ENCODE results near the gene SLC6A12. TPM values are rescaled to one million over a fixed set of nuclear protein-coding genes. Genes with fewer than 3 reads are reported as not detected.

The SLC6A12 gene
- total RNA-seq, 1 experiment from 2014 or later: not detected

DNA sequence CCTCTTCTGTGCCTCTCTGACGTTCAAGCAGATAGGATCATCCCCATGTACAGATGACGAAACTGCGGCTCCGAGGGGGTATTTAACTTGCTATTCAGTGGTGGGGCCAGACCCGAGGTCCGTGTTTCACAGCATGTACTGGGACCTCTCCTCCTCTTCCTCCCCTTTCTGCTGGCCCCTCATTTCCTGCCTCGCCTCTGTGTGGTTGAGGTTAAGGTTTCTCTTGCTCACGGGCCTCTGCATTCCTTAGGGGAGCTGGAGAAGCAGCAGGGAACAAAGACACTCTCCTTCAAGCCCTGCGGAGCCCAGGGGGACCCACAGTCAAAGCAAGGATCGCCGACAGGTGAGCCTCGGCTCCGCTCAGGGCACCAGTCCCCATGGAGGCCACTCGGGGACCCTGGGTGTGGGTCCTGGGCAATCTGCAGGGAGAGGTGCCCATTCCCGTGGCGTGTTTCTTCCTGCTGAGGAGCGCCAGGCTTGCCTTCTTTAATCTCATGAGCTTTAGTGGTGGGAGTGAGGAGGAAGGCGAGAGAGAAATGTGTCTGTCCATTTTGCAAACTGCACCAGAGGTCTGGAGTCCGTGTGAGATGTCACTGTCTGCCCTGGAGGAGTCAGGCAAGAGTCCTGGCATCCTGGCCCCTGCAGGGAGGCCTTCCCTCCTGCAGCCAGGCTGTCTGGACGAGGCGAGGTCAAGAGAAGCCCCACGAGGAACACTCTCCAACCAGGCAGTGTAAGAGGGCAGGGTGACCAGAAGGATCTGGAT lies 45.0 kb downstream of the SLC6A12 start:
- POLR2A ChIA-PET (ENCODE audit: unreplicated experiment): no interaction called here
- no peak overlapping the region for H3K9ac ChIP-seq (ENCODE audit: low read length)
- TF ChIP-seq EZH2phosphoT487 (IDR thresholded peaks at IDR 0.05; ENCODE audit: borderline replicate concordance, low read length): no peak
- TF ChIP-seq EZH2 (IDR thresholded peaks at IDR 0.05; ENCODE audit: low read length, unreplicated experiment): no peak
- TF ChIP-seq, protein P1, sequence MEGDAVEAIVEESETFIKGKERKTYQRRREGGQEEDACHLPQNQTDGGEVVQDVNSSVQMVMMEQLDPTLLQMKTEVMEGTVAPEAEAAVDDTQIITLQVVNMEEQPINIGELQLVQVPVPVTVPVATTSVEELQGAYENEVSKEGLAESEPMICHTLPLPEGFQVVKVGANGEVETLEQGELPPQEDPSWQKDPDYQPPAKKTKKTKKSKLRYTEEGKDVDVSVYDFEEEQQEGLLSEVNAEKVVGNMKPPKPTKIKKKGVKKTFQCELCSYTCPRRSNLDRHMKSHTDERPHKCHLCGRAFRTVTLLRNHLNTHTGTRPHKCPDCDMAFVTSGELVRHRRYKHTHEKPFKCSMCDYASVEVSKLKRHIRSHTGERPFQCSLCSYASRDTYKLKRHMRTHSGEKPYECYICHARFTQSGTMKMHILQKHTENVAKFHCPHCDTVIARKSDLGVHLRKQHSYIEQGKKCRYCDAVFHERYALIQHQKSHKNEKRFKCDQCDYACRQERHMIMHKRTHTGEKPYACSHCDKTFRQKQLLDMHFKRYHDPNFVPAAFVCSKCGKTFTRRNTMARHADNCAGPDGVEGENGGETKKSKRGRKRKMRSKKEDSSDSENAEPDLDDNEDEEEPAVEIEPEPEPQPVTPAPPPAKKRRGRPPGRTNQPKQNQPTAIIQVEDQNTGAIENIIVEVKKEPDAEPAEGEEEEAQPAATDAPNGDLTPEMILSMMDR (conservative IDR thresholded peaks at IDR 0.05; ENCODE audit: low read depth, low read length): no peak
- no peaks in the 10 kb centered on the region for H3K9me3 ChIP-seq (ENCODE audit: low read length)
- ATAC-seq (no peak), DNase-seq (no peak)
- H3K9me2 ChIP-seq (replicated peaks; ENCODE audit: low read length): no peaks in the 10 kb centered on the region
- no peak overlapping the region for H3K4me3 ChIP-seq (ENCODE audit: low read length)
- no peaks in the 10 kb centered on the region for H3K36me3 ChIP-seq (ENCODE audit: low read depth, low read length)
- no peak overlapping the region for H2AFZ ChIP-seq (ENCODE audit: low read length)
- no peak overlapping the region for H3K4me2 ChIP-seq (ENCODE audit: low read length)
- intact Hi-C loops (cut with micrococcal nuclease): no loop called here
- H3K4me1 ChIP-seq (ENCODE audit: insufficient read depth, low read length): no peaks in the 10 kb centered on the region
- no peaks in the 10 kb centered on the region for H3K79me2 ChIP-seq (ENCODE audit: low read length)
- H3F3A ChIP-seq (ENCODE audit: low read length, unreplicated experiment): no peaks in the 10 kb centered on the region
- CTCF ChIA-PET: no interaction called here
- H4K20me1 ChIP-seq (ENCODE audit: low read length): no peaks in the 10 kb centered on the region
- no TSS peak for BruUV-seq (replicated peaks)
- H3K27ac ChIP-seq (ENCODE audit: low read length): no peak overlapping the region
- no peaks in the 10 kb centered on the region for H3K27me3 ChIP-seq (ENCODE audit: low read length)

DNA sequence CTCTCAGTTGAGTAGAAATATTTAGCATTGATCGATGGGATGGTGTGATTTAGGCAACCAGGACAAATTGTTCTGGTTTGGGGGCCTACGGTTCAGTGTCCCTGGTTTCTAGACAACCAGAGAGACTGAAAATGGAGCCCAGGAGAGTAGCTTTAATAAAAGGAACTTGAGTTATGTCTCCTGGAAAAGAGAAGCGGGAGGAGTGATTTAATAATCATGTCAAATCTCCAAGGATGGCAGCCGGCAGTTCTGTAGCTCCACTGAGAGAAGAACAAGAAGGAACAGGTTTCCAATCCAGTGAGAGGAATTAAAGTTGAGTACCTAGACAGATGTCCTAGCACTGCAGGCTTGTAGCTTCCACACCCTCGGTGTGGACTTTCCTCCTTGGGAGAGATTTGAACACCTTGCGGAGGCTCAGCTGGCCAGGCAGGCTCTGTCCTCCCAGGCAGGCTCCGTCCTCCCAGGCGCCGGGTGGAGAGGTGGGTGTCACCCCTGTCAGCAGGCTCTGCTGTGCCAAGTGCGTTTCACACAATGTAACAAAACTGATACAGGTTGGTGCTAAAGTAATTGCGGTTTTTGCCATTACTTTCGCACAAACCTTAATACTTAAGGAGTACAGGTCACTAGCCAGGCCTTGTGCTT lies 45.9 kb downstream of the SLC6A12 start:
- BruUV-seq (replicated peaks): no TSS peak
- Histone ChIP-seq H3K4me1 (ENCODE audit: insufficient read depth, low read length) (no peaks in the 10 kb centered on the region), H3K9ac (ENCODE audit: low read length) (no peak overlapping the region), H3K4me2 (ENCODE audit: low read length) (no peak overlapping the region), H2AFZ (ENCODE audit: low read length) (no peak overlapping the region), H3K27me3 (ENCODE audit: low read length) (no peaks in the 10 kb centered on the region), H3K4me3 (ENCODE audit: low read length) (no peak overlapping the region), H4K20me1 (ENCODE audit: low read length) (no peaks in the 10 kb centered on the region), H3F3A (ENCODE audit: low read length, unreplicated experiment) (no peaks in the 10 kb centered on the region), H3K9me3 (ENCODE audit: low read length) (no peaks in the 10 kb centered on the region), H3K9me2 (replicated peaks; ENCODE audit: low read length) (no peaks in the 10 kb centered on the region), H3K27ac (ENCODE audit: low read length) (no peak overlapping the region), H3K79me2 (ENCODE audit: low read length) (no peaks in the 10 kb centered on the region), H3K36me3 (ENCODE audit: low read depth, low read length) (no peaks in the 10 kb centered on the region)
- TF ChIP-seq EZH2 (IDR thresholded peaks at IDR 0.05; ENCODE audit: low read length, unreplicated experiment): no peak
- TF ChIP-seq, protein P1 (conservative IDR thresholded peaks at IDR 0.05; ENCODE audit: low read depth, low read length): no peak
- no peak for TF ChIP-seq EZH2phosphoT487 (IDR thresholded peaks at IDR 0.05; ENCODE audit: borderline replicate concordance, low read length)
- DNase-seq (no peak), ATAC-seq (no peak)
- CTCF ChIA-PET: no interaction called here
- POLR2A ChIA-PET (ENCODE audit: unreplicated experiment): no interaction called here
- intact Hi-C loops (cut with micrococcal nuclease): no loop called here
